WTC11 (cell line): Measurements from ENCODE around the gene ST3GAL6. TPM values are rescaled to one million over a fixed set of nuclear protein-coding genes. Genes with fewer than 3 reads are reported as not detected.

Experiments
- ATAC-seq: fragments of 200-7000 bp; cut with Tn5 transposase; 2 replicates; pipeline ENCODE4 v1.10.0; 2021; ENCODE audit warnings: mild to moderate bottlenecking, moderate library complexity
- CTCF ChIA-PET: fragments of 300-600 bp; sonication (Branson Sonifier 250); formaldehyde crosslinking; loops from one replicate; lab custom pipeline; 2021; ENCODE audit warnings: antibody characterized with exemption; lab: Charles Lee
- POLR2A ChIA-PET: fragments of 350-600 bp; sonication (Branson Sonifier 250); formaldehyde crosslinking; loops from one replicate; lab custom pipeline; 2021; ENCODE audit warnings: antibody characterized with exemption; lab: Charles Lee
- DNase-seq: peaks from one replicate; pipeline ENCODE4 v3.0.0; 2021; ENCODE audit warnings: low spot score
- H3K27ac Mint-ChIP-seq: 2 replicates; pipeline ENCODE4 v1.8.0; 2021; ENCODE audit warnings: mixed read lengths
- H3K27me3 Mint-ChIP-seq: 2 replicates; pipeline ENCODE4 v1.8.0; 2021; ENCODE audit warnings: low read depth, mild to moderate bottlenecking, moderate library complexity, mixed read lengths
- H3K36me3 Mint-ChIP-seq: 2 replicates; pipeline ENCODE4 v1.8.0; 2021; ENCODE audit warnings: mixed read lengths
- H3K4me1 Mint-ChIP-seq: 2 replicates; pipeline ENCODE4 v1.8.0; 2022; ENCODE audit warnings: mixed read lengths
- H3K4me3 Mint-ChIP-seq: 2 replicates; pipeline ENCODE4 v1.8.0; 2021; ENCODE audit warnings: mild to moderate bottlenecking, moderate library complexity, mixed read lengths
- H3K9me3 Mint-ChIP-seq: 2 replicates; pipeline ENCODE4 v1.8.0; 2021; ENCODE audit warnings: mixed read lengths
- ATF1 ChIP-seq: sonication (generic); formaldehyde crosslinking; IDR thresholded peaks from 2 replicates; pipeline ENCODE4 v1.8.1; 2023; ENCODE audit warnings: mild to moderate bottlenecking, moderate library complexity, missing genetic modification reagents
- CBFB ChIP-seq: sonication (generic); formaldehyde crosslinking; IDR thresholded peaks from 2 replicates; pipeline ENCODE4 v1.8.1; 2022; ENCODE audit warnings: mild to moderate bottlenecking, low read depth, missing genetic modification reagents
- GRHL2 ChIP-seq: fragments of 250-450 bp; sonication (Bioruptor Pico); IDR thresholded peaks from 2 replicates; pipeline ENCODE4 v1.8.0; 2022; ENCODE audit warnings: mild to moderate bottlenecking, moderate library complexity; ENCODE audit not compliant: insufficient replicate concordance, severe bottlenecking
- JAZF1 ChIP-seq: fragments of 250-450 bp; sonication (Bioruptor Pico); IDR thresholded peaks from 2 replicates; pipeline ENCODE4 v1.9.0; 2021; ENCODE audit warnings: moderate library complexity, mild to moderate bottlenecking, inconsistent platforms
- MXD4 ChIP-seq: fragments of 250-450 bp; sonication (Bioruptor Pico); IDR thresholded peaks from 2 replicates; pipeline ENCODE4 v1.8.0; 2021; ENCODE audit warnings: mild to moderate bottlenecking, moderate library complexity, borderline replicate concordance
- NFE2L1 ChIP-seq: sonication (generic); formaldehyde crosslinking; IDR thresholded peaks from 2 replicates; pipeline ENCODE4 v1.8.1; 2023; ENCODE audit warnings: missing genetic modification reagents
- NR2C2 ChIP-seq: sonication (generic); formaldehyde crosslinking; IDR thresholded peaks from 2 replicates; pipeline ENCODE4 v1.8.0; 2022; ENCODE audit warnings: mild to moderate bottlenecking, missing genetic modification reagents
- RELA ChIP-seq: sonication (generic); formaldehyde crosslinking; IDR thresholded peaks from 2 replicates; pipeline ENCODE4 v1.8.1; 2022; ENCODE audit warnings: missing genetic modification reagents, mild to moderate bottlenecking, borderline replicate concordance
- RORB ChIP-seq: fragments of 250-450 bp; sonication (Bioruptor Pico); IDR thresholded peaks from 2 replicates; pipeline ENCODE4 v1.9.0; 2021; ENCODE audit warnings: mild to moderate bottlenecking
- ZBTB21 ChIP-seq: sonication (generic); formaldehyde crosslinking; IDR thresholded peaks from 2 replicates; pipeline ENCODE4 v1.8.1; 2023; ENCODE audit warnings: mild to moderate bottlenecking, missing genetic modification reagents, borderline replicate concordance
- ZNF232 ChIP-seq: sonication (generic); formaldehyde crosslinking; IDR thresholded peaks from 2 replicates; pipeline ENCODE4 v1.8.0; 2022; ENCODE audit warnings: mild to moderate bottlenecking, missing genetic modification reagents
- total RNA-seq: library from RNA; stranded (reverse); gene quantifications from 3 replicates; pipeline ENCODE4 v1.2.3, GENCODE V29; 2021
- TF ChIP-seq, protein P1 (sequence below): sonication (generic); formaldehyde crosslinking; IDR thresholded peaks from 2 replicates; pipeline ENCODE4 v1.8.1; 2022; ENCODE audit warnings: low read depth, missing genetic modification reagents, borderline replicate concordance
- TF ChIP-seq, protein P2 (sequence below): fragments of 250-450 bp; sonication (Bioruptor Pico); IDR thresholded peaks from 2 replicates; pipeline ENCODE4 v1.9.0; 2021; ENCODE audit warnings: mild to moderate bottlenecking
- TF ChIP-seq, protein P3 (sequence below): sonication (generic); formaldehyde crosslinking; IDR thresholded peaks from 2 replicates; pipeline ENCODE4 v1.8.1; 2022; ENCODE audit warnings: low read depth, mild to moderate bottlenecking, moderate library complexity, missing genetic modification reagents, borderline replicate concordance
- TF ChIP-seq, protein P4 (sequence below): sonication (generic); formaldehyde crosslinking; IDR thresholded peaks from 2 replicates; pipeline ENCODE4 v1.8.0; 2022; ENCODE audit warnings: mild to moderate bottlenecking, missing genetic modification reagents
- TF ChIP-seq, protein P5 (sequence below): fragments of 250-450 bp; sonication (Bioruptor Pico); IDR thresholded peaks from 2 replicates; pipeline ENCODE4 v1.9.0; 2021; ENCODE audit warnings: mild to moderate bottlenecking
- TF ChIP-seq, protein P6 (sequence below): fragments of 250-450 bp; sonication (Bioruptor Pico); IDR thresholded peaks from 2 replicates; pipeline ENCODE4 v1.8.0; 2021; ENCODE audit warnings: mild to moderate bottlenecking
- TF ChIP-seq, protein P7 (sequence below): sonication (generic); formaldehyde crosslinking; IDR thresholded peaks from 2 replicates; pipeline ENCODE4 v1.8.0; 2022; ENCODE audit warnings: mild to moderate bottlenecking, missing genetic modification reagents
- TF ChIP-seq, protein P8 (sequence below): sonication (generic); formaldehyde crosslinking; conservative IDR thresholded peaks from 2 replicates; pipeline ENCODE4 v1.8.1; 2022; ENCODE audit warnings: mild to moderate bottlenecking, missing genetic modification reagents

ST3GAL6 gene
- total RNA-seq, 1 experiment from 2014 or later = 8.1 TPM

DNA sequence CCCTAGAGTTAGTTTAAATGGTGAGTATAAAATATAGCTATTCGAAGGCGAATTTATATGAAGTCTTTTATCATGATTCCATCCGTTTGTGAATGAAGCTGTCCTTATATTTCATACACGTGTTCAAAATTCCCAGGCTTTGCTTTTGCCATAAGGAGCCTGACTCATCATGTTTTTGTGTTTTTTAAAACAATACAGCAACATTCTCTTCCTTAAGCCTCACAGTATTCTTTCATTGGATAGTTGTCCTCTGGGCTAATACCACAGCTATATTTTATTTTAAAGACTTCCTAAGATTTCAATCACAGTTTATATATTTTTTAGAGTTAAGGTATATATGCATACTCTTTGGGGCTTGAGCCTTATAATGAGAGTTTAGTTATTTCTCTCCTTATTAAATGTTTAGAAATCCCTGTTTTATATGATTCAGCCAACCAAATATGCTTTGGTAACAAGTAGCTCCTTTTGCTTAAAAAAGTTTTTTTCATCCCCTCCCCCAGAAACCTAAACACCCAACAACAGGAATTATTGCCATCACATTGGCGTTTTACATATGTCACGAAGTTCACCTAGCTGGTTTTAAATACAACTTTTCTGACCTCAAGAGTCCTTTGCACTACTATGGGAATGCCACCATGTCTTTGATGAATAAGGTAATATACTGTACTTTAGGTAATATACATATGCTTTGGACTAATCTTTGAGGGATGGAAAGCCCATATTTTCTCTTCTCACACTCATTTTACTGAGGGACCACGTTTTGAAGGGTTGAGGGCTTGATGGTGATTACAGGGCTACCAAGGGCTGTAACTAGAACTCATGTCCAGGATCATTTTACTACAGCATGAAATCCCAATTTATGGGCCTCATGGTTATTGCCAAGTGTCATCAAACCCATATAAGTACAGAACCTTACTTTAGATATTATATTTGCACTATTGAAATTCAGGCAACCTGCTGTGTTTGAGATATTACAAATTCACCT lies 28.5 kb downstream of the ST3GAL6 start:
- no peak for ATAC-seq
- H3K4me1 Mint-ChIP-seq = peaks cover 4% of the 10 kb centered on the region; the same call in 1 of the 2 replicates
- POLR2A ChIA-PET = no interaction called here

DNA sequence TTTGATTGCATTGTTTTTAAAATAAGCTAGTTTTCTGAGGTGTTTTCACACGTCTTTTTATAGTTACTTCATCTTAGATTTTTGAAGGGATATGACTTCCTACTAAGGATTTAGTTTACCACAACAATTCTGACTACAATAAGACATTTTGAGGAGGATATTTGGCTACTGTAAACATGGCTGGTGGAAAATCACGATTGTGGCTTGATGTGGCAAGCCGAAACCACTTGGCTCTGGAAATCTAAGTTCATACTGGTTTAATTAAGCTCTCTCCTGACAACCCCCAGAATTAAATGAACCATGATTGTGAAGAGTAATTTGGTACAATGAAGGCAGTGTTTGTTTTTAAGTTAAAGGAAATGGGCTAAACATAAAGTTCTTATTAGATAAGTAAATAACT lies 30.8 kb downstream of the ST3GAL6 start:
- no peak for TF ChIP-seq GRHL2 (CRISPR knock-in tag)
- TF ChIP-seq RORB (CRISPR knock-in tag) = no peak
- TF ChIP-seq ZNF232 (CRISPR knock-in tag) = no peak
- TF ChIP-seq, protein P1, sequence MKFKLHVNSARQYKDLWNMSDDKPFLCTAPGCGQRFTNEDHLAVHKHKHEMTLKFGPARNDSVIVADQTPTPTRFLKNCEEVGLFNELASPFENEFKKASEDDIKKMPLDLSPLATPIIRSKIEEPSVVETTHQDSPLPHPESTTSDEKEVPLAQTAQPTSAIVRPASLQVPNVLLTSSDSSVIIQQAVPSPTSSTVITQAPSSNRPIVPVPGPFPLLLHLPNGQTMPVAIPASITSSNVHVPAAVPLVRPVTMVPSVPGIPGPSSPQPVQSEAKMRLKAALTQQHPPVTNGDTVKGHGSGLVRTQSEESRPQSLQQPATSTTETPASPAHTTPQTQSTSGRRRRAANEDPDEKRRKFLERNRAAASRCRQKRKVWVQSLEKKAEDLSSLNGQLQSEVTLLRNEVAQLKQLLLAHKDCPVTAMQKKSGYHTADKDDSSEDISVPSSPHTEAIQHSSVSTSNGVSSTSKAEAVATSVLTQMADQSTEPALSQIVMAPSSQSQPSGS (CRISPR knock-in tag) = no peak
- no peak for TF ChIP-seq JAZF1 (CRISPR knock-in tag)
- no peak for TF ChIP-seq MXD4 (CRISPR knock-in tag)
- TF ChIP-seq, protein P2, sequence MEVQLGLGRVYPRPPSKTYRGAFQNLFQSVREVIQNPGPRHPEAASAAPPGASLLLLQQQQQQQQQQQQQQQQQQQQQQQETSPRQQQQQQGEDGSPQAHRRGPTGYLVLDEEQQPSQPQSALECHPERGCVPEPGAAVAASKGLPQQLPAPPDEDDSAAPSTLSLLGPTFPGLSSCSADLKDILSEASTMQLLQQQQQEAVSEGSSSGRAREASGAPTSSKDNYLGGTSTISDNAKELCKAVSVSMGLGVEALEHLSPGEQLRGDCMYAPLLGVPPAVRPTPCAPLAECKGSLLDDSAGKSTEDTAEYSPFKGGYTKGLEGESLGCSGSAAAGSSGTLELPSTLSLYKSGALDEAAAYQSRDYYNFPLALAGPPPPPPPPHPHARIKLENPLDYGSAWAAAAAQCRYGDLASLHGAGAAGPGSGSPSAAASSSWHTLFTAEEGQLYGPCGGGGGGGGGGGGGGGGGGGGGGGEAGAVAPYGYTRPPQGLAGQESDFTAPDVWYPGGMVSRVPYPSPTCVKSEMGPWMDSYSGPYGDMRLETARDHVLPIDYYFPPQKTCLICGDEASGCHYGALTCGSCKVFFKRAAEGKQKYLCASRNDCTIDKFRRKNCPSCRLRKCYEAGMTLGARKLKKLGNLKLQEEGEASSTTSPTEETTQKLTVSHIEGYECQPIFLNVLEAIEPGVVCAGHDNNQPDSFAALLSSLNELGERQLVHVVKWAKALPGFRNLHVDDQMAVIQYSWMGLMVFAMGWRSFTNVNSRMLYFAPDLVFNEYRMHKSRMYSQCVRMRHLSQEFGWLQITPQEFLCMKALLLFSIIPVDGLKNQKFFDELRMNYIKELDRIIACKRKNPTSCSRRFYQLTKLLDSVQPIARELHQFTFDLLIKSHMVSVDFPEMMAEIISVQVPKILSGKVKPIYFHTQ (CRISPR knock-in tag) = no peak
- TF ChIP-seq, protein P3, sequence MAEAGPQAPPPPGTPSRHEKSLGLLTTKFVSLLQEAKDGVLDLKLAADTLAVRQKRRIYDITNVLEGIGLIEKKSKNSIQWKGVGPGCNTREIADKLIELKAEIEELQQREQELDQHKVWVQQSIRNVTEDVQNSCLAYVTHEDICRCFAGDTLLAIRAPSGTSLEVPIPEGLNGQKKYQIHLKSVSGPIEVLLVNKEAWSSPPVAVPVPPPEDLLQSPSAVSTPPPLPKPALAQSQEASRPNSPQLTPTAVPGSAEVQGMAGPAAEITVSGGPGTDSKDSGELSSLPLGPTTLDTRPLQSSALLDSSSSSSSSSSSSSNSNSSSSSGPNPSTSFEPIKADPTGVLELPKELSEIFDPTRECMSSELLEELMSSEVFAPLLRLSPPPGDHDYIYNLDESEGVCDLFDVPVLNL (CRISPR knock-in tag) = no peak
- TF ChIP-seq CBFB (CRISPR knock-in tag) = no peak
- TF ChIP-seq, protein P4, sequence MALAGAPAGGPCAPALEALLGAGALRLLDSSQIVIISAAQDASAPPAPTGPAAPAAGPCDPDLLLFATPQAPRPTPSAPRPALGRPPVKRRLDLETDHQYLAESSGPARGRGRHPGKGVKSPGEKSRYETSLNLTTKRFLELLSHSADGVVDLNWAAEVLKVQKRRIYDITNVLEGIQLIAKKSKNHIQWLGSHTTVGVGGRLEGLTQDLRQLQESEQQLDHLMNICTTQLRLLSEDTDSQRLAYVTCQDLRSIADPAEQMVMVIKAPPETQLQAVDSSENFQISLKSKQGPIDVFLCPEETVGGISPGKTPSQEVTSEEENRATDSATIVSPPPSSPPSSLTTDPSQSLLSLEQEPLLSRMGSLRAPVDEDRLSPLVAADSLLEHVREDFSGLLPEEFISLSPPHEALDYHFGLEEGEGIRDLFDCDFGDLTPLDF (CRISPR knock-in tag) = no peak
- TF ChIP-seq ATF1 (CRISPR knock-in tag) = no peak
- TF ChIP-seq NR2C2 = no peak
- H3K4me1 Mint-ChIP-seq = peaks cover 4% of the 10 kb centered on the region; the same call in 1 of the 2 replicates
- peaks cover 6% of the 10 kb centered on the region for H3K36me3 Mint-ChIP-seq
- ATAC-seq = no peak
- no peak overlapping the region for H3K4me3 Mint-ChIP-seq
- DNase-seq = no peak
- H3K27me3 Mint-ChIP-seq = no peaks in the 10 kb centered on the region
- ChIA-PET CTCF (interaction anchor here (1.1 to 2.8 kb wide), 2 partner anchors 137 to 192 kb away, joined by 6 to 12 read pairs; no protein-coding TSS in a partner anchor), POLR2A (no interaction called here)
- H3K27ac Mint-ChIP-seq = no peak overlapping the region
- H3K9me3 Mint-ChIP-seq = no peaks in the 10 kb centered on the region

More for the DNA sequence above, 28.5 kb downstream of the ST3GAL6 start:
- CTCF ChIA-PET = interaction anchor here (1.1 kb wide), 1 partner anchor 179 kb away, joined by 3 read pairs; no protein-coding TSS in a partner anchor
- TF ChIP-seq ZBTB21 (CRISPR knock-in tag) (no peak), MXD4 (CRISPR knock-in tag) (no peak), NFE2L1 (no peak), RELA (no peak)
- TF ChIP-seq, protein P5, sequence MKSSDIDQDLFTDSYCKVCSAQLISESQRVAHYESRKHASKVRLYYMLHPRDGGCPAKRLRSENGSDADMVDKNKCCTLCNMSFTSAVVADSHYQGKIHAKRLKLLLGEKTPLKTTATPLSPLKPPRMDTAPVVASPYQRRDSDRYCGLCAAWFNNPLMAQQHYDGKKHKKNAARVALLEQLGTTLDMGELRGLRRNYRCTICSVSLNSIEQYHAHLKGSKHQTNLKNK (CRISPR knock-in tag) = no peak
- TF ChIP-seq, protein P6, sequence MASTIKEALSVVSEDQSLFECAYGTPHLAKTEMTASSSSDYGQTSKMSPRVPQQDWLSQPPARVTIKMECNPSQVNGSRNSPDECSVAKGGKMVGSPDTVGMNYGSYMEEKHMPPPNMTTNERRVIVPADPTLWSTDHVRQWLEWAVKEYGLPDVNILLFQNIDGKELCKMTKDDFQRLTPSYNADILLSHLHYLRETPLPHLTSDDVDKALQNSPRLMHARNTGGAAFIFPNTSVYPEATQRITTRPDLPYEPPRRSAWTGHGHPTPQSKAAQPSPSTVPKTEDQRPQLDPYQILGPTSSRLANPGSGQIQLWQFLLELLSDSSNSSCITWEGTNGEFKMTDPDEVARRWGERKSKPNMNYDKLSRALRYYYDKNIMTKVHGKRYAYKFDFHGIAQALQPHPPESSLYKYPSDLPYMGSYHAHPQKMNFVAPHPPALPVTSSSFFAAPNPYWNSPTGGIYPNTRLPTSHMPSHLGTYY (CRISPR knock-in tag) = no peak
- TF ChIP-seq, protein P7, sequence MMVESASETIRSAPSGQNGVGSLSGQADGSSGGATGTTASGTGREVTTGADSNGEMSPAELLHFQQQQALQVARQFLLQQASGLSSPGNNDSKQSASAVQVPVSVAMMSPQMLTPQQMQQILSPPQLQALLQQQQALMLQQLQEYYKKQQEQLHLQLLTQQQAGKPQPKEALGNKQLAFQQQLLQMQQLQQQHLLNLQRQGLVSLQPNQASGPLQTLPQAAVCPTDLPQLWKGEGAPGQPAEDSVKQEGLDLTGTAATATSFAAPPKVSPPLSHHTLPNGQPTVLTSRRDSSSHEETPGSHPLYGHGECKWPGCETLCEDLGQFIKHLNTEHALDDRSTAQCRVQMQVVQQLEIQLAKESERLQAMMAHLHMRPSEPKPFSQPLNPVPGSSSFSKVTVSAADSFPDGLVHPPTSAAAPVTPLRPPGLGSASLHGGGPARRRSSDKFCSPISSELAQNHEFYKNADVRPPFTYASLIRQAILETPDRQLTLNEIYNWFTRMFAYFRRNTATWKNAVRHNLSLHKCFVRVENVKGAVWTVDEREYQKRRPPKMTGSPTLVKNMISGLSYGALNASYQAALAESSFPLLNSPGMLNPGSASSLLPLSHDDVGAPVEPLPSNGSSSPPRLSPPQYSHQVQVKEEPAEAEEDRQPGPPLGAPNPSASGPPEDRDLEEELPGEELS (CRISPR knock-in tag) = no peak
- TF ChIP-seq, protein P8, sequence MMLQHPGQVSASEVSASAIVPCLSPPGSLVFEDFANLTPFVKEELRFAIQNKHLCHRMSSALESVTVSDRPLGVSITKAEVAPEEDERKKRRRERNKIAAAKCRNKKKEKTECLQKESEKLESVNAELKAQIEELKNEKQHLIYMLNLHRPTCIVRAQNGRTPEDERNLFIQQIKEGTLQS (CRISPR knock-in tag) = no peak
- Mint-ChIP-seq H3K36me3 (peaks cover 3% of the 10 kb centered on the region; the same call in 1 of the 2 replicates), H3K4me3 (no peak overlapping the region), H3K27me3 (no peaks in the 10 kb centered on the region), H3K9me3 (no peaks in the 10 kb centered on the region), H3K27ac (no peak overlapping the region)
- DNase-seq = no peak
